ENCODE measurements around the gene CDHR2. TPM values are rescaled to one million over a fixed set of nuclear protein-coding genes. Genes with fewer than 3 reads are reported as not detected.

Gene CDHR2
- total RNA-seq, 1 experiment from 2014 or later = 0.63 TPM

- TF ChIP-seq ERG (CRISPR knock-in tag; IDR thresholded peaks at IDR 0.05) (no peak), ZNF671 (CRISPR knock-in tag; IDR thresholded peaks at IDR 0.05) (no peak), USF1 (CRISPR knock-in tag; IDR thresholded peaks at IDR 0.05) (no peak), NR1H2 (CRISPR knock-in tag; IDR thresholded peaks at IDR 0.05) (no peak), ZNF396 (CRISPR knock-in tag; IDR thresholded peaks at IDR 0.05; ENCODE audit: borderline replicate concordance) (no peak), SP1 (CRISPR knock-in tag; conservative IDR thresholded peaks at IDR 0.05) (no peak), EMX1 (CRISPR knock-in tag; IDR thresholded peaks at IDR 0.05) (no peak), ZNF121 (CRISPR knock-in tag; IDR thresholded peaks at IDR 0.05) (no peak), ZNF512 (CRISPR knock-in tag; IDR thresholded peaks at IDR 0.05; ENCODE audit: borderline replicate concordance) (no peak)
Measured at GRCh38 chr5:176621661-176622079, 72.5 kb downstream of the CDHR2 start (continued).

- TF ChIP-seq CBFB (CRISPR knock-in tag; IDR thresholded peaks at IDR 0.05; ENCODE audit: low read depth) = no peak
- Mint-ChIP-seq H3K4me3 (no peak overlapping the region), H3K4me1 (peaks cover 24% of the 10 kb centered on the region), H3K27me3 (ENCODE audit: low read depth) (peaks cover 43% of the 10 kb centered on the region), H3K9me3 (no peaks in the 10 kb centered on the region), H3K27ac (no peak overlapping the region), H3K36me3 (no peaks in the 10 kb centered on the region)
- DNase-seq (ENCODE audit: low spot score) = no peak
- POLR2A ChIA-PET = no interaction called here
- no peak for ATAC-seq
- CTCF ChIA-PET = no interaction called here
Measured at GRCh38 chr5:176624142-176624541, 75.0 kb downstream of the CDHR2 start.

- peaks cover 43% of the 10 kb centered on the region for H3K27me3 Mint-ChIP-seq (ENCODE audit: low read depth)
- ATAC-seq (no peak), DNase-seq (ENCODE audit: low spot score) (no peak)
- H3K9me3 Mint-ChIP-seq = no peaks in the 10 kb centered on the region
- H3K4me3 Mint-ChIP-seq = no peak overlapping the region
- ChIA-PET POLR2A (no interaction called here), CTCF (no interaction called here)
- no peak for TF ChIP-seq EMX1 (CRISPR knock-in tag; IDR thresholded peaks at IDR 0.05)
- TF ChIP-seq ZNF121 (CRISPR knock-in tag; IDR thresholded peaks at IDR 0.05) = no peak
- TF ChIP-seq HMGA2 (CRISPR knock-in tag; IDR thresholded peaks at IDR 0.05) = no peak
- TF ChIP-seq ETV6 (CRISPR knock-in tag; IDR thresholded peaks at IDR 0.05) = no peak
- no peak for TF ChIP-seq ATF2 (CRISPR knock-in tag; IDR thresholded peaks at IDR 0.05; ENCODE audit: borderline replicate concordance, low read depth)
- no peak for TF ChIP-seq NR2C2 (CRISPR knock-in tag; IDR thresholded peaks at IDR 0.05)
- no peak for TF ChIP-seq TCF7 (CRISPR knock-in tag; IDR thresholded peaks at IDR 0.05; ENCODE audit: low read depth)
- no peak for TF ChIP-seq FOXK1 (CRISPR knock-in tag; IDR thresholded peaks at IDR 0.05)
- TF ChIP-seq PREB (CRISPR knock-in tag; IDR thresholded peaks at IDR 0.05; ENCODE audit: borderline replicate concordance) = no peak
- no peak for TF ChIP-seq NFATC4 (CRISPR knock-in tag; IDR thresholded peaks at IDR 0.05)
- no peak for TF ChIP-seq ZNF281 (CRISPR knock-in tag; IDR thresholded peaks at IDR 0.05)
- TF ChIP-seq FOXP1 (CRISPR knock-in tag; IDR thresholded peaks at IDR 0.05; ENCODE audit: borderline replicate concordance) = no peak
- no peak for TF ChIP-seq PRDM15 (CRISPR knock-in tag; IDR thresholded peaks at IDR 0.05)
- no peak for TF ChIP-seq ZNF416 (CRISPR knock-in tag; IDR thresholded peaks at IDR 0.05)
- no peak for TF ChIP-seq JUN (CRISPR knock-in tag; IDR thresholded peaks at IDR 0.05)
- H3K36me3 Mint-ChIP-seq = no peaks in the 10 kb centered on the region
- H3K4me1 Mint-ChIP-seq = peaks cover 24% of the 10 kb centered on the region
- no peak overlapping the region for H3K27ac Mint-ChIP-seq
Measured at GRCh38 chr5:176624938-176625337, 75.8 kb downstream of the CDHR2 start.
